Stimulated activated CD4-positive, alpha-beta T cell treated with anti-CD3 and anti-CD28 coated beads, Interleukin-15, amount 100 ng/mL, for 1 hour (primary cell): ENCODE measurements around the gene PDGFRB.

Experiments
- DNase-seq, 2 donors: peaks; one replicate each; pipeline ENCODE4 v3.0.0-alpha.2; 2020; ENCODE audit warnings: low read depth in 1 of 2, low spot score in 1 of 2

Gene PDGFRB

GRCh38 chr5:150155258-150156026 lies at the start of gene PDGFRB:
PDGFRB (minus strand) TSS chr5:150155845; CDS start chr5:150137047, 18,798 bp downstream.
- peak in 1 of 2 donors; percentile 10 for DNase-seq

GRCh38 chr5:150204590-150204960 lies 48.9 kb upstream of the PDGFRB start:
- no peak for DNase-seq

- DNase-seq, result no peak
Observed at GRCh38 chr5:150203832-150204589, 48.4 kb upstream of the PDGFRB start.

GRCh38 chr5:150202501-150202900 lies 46.9 kb upstream of the PDGFRB start:
- no peak for DNase-seq

GRCh38 chr5:150197476-150197875 lies 41.8 kb upstream of the PDGFRB start:
- no peak for DNase-seq

GRCh38 chr5:150196986-150197385 lies 41.3 kb upstream of the PDGFRB start:
- DNase-seq, result no peak

GRCh38 chr5:150196514-150196913 lies 40.9 kb upstream of the PDGFRB start:
- no peak for DNase-seq

- no peak for DNase-seq
Observed at GRCh38 chr5:150195736-150196485, 40.3 kb upstream of the PDGFRB start.

- DNase-seq, result no peak
Observed at GRCh38 chr5:150192462-150192861, 36.8 kb upstream of the PDGFRB start.

GRCh38 chr5:150190987-150191386 lies 35.3 kb upstream of the PDGFRB start:
- no peak for DNase-seq

- no peak for DNase-seq
Observed at GRCh38 chr5:150190503-150190979, 34.9 kb upstream of the PDGFRB start.

GRCh38 chr5:150189728-150190502 lies 34.3 kb upstream of the PDGFRB start, which contains the start of gene SLC6A7:
SLC6A7 (plus strand) TSS chr5:150190062; CDS start chr5:150190328, 266 bp downstream.
- DNase-seq, result no peak

- no peak for DNase-seq
Observed at GRCh38 chr5:150189326-150189725, 33.7 kb upstream of the PDGFRB start.

- DNase-seq, result no peak
Observed at GRCh38 chr5:150188146-150188842, 32.6 kb upstream of the PDGFRB start.

- DNase-seq, result no peak
Observed at GRCh38 chr5:150186897-150187296, 31.3 kb upstream of the PDGFRB start.

GRCh38 chr5:150186137-150186536 lies 30.5 kb upstream of the PDGFRB start:
- DNase-seq, result no peak

- DNase-seq, result no peak
Observed at GRCh38 chr5:150184990-150185912, 29.6 kb upstream of the PDGFRB start.

- DNase-seq, result no peak
Observed at GRCh38 chr5:150184006-150184405, 28.4 kb upstream of the PDGFRB start.

GRCh38 chr5:150183436-150183835 lies 27.8 kb upstream of the PDGFRB start:
- no peak for DNase-seq
